ENCODE results near the gene TBC1D14.

GRCh38 chr4:6926681-6927478 lies 17.3 kb downstream of the TBC1D14 start:
- TF ChIP-seq CTCF (IDR thresholded peaks at IDR 0.05) (no peak), POLR2A (IDR thresholded peaks at IDR 0.05) (peak in 1 of 2 donors; percentile 56)

All from sigmoid colon (tissue), 3 donors.